Liver (tissue), 9 donors: ENCODE data around the gene UNC13B. TPM values are rescaled to one million over a fixed set of nuclear protein-coding genes. Genes with fewer than 3 reads are reported as not detected.

ENCODE experiments used
- DNase-seq: peaks from one replicate; pipeline ENCODE4 v3.0.0-alpha.2; 2017; ENCODE audit warnings: low spot score
- H3K27ac ChIP-seq, 2 donors: one replicate each; pipeline ENCODE4 v1.7.0; 2013; ENCODE audit warnings: inconsistent platforms in 2 of 2, low read length in 2 of 2, control low read depth in 1 of 2, low read depth in 1 of 2, mild to moderate bottlenecking in 1 of 2
- H3K27me3 ChIP-seq, 4 donors: one replicate each; pipeline versions ENCODE4 v1.6.1 to v1.7.0; 2013; ENCODE audit warnings: low read length in 3 of 4, inconsistent platforms in 1 of 4, mild to moderate bottlenecking in 1 of 4, moderate library complexity in 1 of 4; ENCODE audit not compliant: control insufficient read depth in 4 of 4, insufficient read depth in 4 of 4
- H3K36me3 ChIP-seq, 4 donors: one replicate each; pipeline versions ENCODE4 v1.6.1 to v1.7.0; 2013; ENCODE audit warnings: low read length in 3 of 4, mild to moderate bottlenecking in 3 of 4, low read depth in 1 of 4, moderate library complexity in 1 of 4; ENCODE audit not compliant: control insufficient read depth in 4 of 4, insufficient read depth in 3 of 4
- H3K4me1 ChIP-seq, 4 donors: one replicate each; pipeline versions ENCODE4 v1.6.1 to v1.7.0; 2013; ENCODE audit warnings: low read length in 3 of 4, mild to moderate bottlenecking in 3 of 4, moderate library complexity in 1 of 4; ENCODE audit not compliant: control insufficient read depth in 4 of 4, insufficient read depth in 4 of 4
- H3K4me3 ChIP-seq, 3 donors: one replicate each; pipeline versions ENCODE4 v1.6.1 to v1.7.0; 2013; ENCODE audit warnings: low read length in 3 of 3, control low read depth in 1 of 3, low read depth in 1 of 3, mild to moderate bottlenecking in 1 of 3
- H3K9ac ChIP-seq, 2 donors: one replicate each; pipeline ENCODE4 v1.7.0; 2013; ENCODE audit warnings: low read length in 2 of 2, mild to moderate bottlenecking in 2 of 2, moderate library complexity in 2 of 2, control low read depth in 1 of 2, low read depth in 1 of 2
- H3K9me3 ChIP-seq, 4 donors: one replicate each; pipeline versions ENCODE4 v1.6.1 to v1.7.0; 2013; ENCODE audit warnings: low read length in 3 of 4; ENCODE audit not compliant: control insufficient read depth in 4 of 4
- EGR1 ChIP-seq, 2 donors: IDR thresholded peaks; 2 replicates each; pipeline ENCODE4 v1.6.1; 2016 to 2018; ENCODE audit warnings: antibody characterized with exemption in 2 of 2, low read depth in 2 of 2
- FOXA1 ChIP-seq: IDR thresholded peaks from 2 replicates; pipeline ENCODE4 v1.6.1; 2016; ENCODE audit warnings: antibody characterized with exemption
- FOXA2 ChIP-seq: IDR thresholded peaks from 2 replicates; pipeline ENCODE4 v1.6.1; 2016; ENCODE audit warnings: antibody characterized with exemption
- GABPA ChIP-seq, 2 donors: IDR thresholded peaks in 1 of 2; conservative IDR thresholded peaks in 1 of 2; 2 replicates each; pipeline ENCODE4 v1.6.1; 2016; ENCODE audit warnings: antibody characterized with exemption in 2 of 2, mild to moderate bottlenecking in 1 of 2, moderate library complexity in 1 of 2
- HNF4A ChIP-seq, 2 donors: conservative IDR thresholded peaks; 2 replicates each; pipeline ENCODE4 v1.6.1; 2016; ENCODE audit warnings: antibody characterized with exemption in 2 of 2, mild to moderate bottlenecking in 2 of 2
- HNF4G ChIP-seq: IDR thresholded peaks from 2 replicates; pipeline ENCODE4 v1.6.1; 2016; ENCODE audit warnings: antibody characterized with exemption
- JUND ChIP-seq, 2 donors: IDR thresholded peaks; 2 replicates each; pipeline ENCODE4 v1.6.1; 2016; ENCODE audit warnings: antibody characterized with exemption in 2 of 2
- MAX ChIP-seq: IDR thresholded peaks from 2 replicates; pipeline ENCODE4 v1.6.1; 2016; ENCODE audit warnings: antibody characterized with exemption
- NR2F2 ChIP-seq: IDR thresholded peaks from 2 replicates; pipeline ENCODE4 v1.6.1; 2016; ENCODE audit warnings: antibody characterized with exemption
- RAD21 ChIP-seq, 2 donors: IDR thresholded peaks; 2 replicates each; pipeline ENCODE4 v1.6.1; 2016; ENCODE audit warnings: antibody characterized with exemption in 2 of 2, mild to moderate bottlenecking in 2 of 2
- REST ChIP-seq: IDR thresholded peaks from 2 replicates; pipeline ENCODE4 v1.6.1; 2016; ENCODE audit warnings: antibody characterized with exemption, mild to moderate bottlenecking
- SP1 ChIP-seq: IDR thresholded peaks from 2 replicates; pipeline ENCODE4 v1.6.1; 2018; ENCODE audit warnings: antibody characterized with exemption, mild to moderate bottlenecking
- TAF1 ChIP-seq: conservative IDR thresholded peaks from 2 replicates; pipeline ENCODE4 v1.6.1; 2016; ENCODE audit warnings: antibody characterized with exemption, mild to moderate bottlenecking
- WGBS: extraction: QIAGEN DNeasy Blood & Tissue Kit; methylation state at CpG from one replicate; pipeline ENCODE4 v1.1.7; 2013; 5-methylcytosine and 5-hydroxymethylcytosine counted together
- polyA plus RNA-seq, 2 donors: library from polyadenylated mRNA; stranded (reverse) in 1 of 2; unstranded in 1 of 2; fragments of 200-250 nt in 1 of 2; fragments of >200 nt in 1 of 2; fragmentation: Nextera tagmentation in 1 of 2; extraction: Ambion mirVana in 1 of 2; gene quantifications; one replicate each; pipeline versions ENCODE4 v1.2.1 to v1.2.3, GENCODE V29; 2013 to 2015
- total RNA-seq, 2 donors: library from RNA; depleted of rRNA; stranded (reverse); fragments of >200 nt; gene quantifications; one replicate each; pipeline ENCODE4 v1.2.3, GENCODE V29; 2014
- TF ChIP-seq, protein P1 (sequence below): fragments of 150-350 bp; IDR thresholded peaks from 2 replicates; pipeline ENCODE4 v1.5.1; 2017; ENCODE audit warnings: improper control_type of control experiment, low read depth, low read length; ENCODE audit not compliant: missing input control
- donor health status: healthy.
- donor health status: healthy.
- donor health status: healthy.
- donor health status: healthy.
- donor health status: healthy.

The UNC13B gene
- total and polyA plus RNA-seq, 4 donors, result 5.5 to 25.7 (median 11.9) TPM

- TF ChIP-seq GABPA (IDR thresholded peaks at IDR 0.05 in 1 of 2, conservative IDR thresholded peaks at IDR 0.05 in 1 of 2) (no peak), RAD21 (IDR thresholded peaks at IDR 0.05) (no peak), EGR1 (IDR thresholded peaks at IDR 0.05; ENCODE audit: low read depth in 2 of 2) (no peak), FOXA1 (no peak), FOXA2 (no peak), REST (no peak), TAF1 (no peak), NR2F2 (no peak), JUND (IDR thresholded peaks at IDR 0.05) (no peak), MAX (no peak)
- TF ChIP-seq, protein P1, sequence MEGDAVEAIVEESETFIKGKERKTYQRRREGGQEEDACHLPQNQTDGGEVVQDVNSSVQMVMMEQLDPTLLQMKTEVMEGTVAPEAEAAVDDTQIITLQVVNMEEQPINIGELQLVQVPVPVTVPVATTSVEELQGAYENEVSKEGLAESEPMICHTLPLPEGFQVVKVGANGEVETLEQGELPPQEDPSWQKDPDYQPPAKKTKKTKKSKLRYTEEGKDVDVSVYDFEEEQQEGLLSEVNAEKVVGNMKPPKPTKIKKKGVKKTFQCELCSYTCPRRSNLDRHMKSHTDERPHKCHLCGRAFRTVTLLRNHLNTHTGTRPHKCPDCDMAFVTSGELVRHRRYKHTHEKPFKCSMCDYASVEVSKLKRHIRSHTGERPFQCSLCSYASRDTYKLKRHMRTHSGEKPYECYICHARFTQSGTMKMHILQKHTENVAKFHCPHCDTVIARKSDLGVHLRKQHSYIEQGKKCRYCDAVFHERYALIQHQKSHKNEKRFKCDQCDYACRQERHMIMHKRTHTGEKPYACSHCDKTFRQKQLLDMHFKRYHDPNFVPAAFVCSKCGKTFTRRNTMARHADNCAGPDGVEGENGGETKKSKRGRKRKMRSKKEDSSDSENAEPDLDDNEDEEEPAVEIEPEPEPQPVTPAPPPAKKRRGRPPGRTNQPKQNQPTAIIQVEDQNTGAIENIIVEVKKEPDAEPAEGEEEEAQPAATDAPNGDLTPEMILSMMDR, result no peak
- Histone ChIP-seq H3K4me1 (peaks cover 0 to 4% (median 0%) of the 10 kb centered on the region in 4 donors), H3K9me3 (no peaks in the 10 kb centered on the region), H3K9ac (no peak overlapping the region), H3K27ac (no peak overlapping the region), H3K36me3 (no peaks in the 10 kb centered on the region), H3K4me3 (no peak overlapping the region), H3K27me3 (no peaks in the 10 kb centered on the region)
- 89% methylated on average over 1 of the region's 1 CpG for WGBS
- no peak for DNase-seq
Observed at GRCh38 chr9:35285731-35286130, 123.9 kb downstream of the UNC13B start.

GRCh38 chr9:35286381-35286780 lies 124.6 kb downstream of the UNC13B start:
- no peak overlapping the region for H3K9ac ChIP-seq
- H3K36me3 ChIP-seq, result no peaks in the 10 kb centered on the region
- H3K9me3 ChIP-seq, result no peaks in the 10 kb centered on the region
- TF ChIP-seq, protein P1, result no peak
- TF ChIP-seq FOXA2, result no peak
- TF ChIP-seq SP1, result no peak
- TF ChIP-seq HNF4G, result no peak
- TF ChIP-seq HNF4A (conservative IDR thresholded peaks at IDR 0.05), result no peak
- no peak for TF ChIP-seq JUND (IDR thresholded peaks at IDR 0.05)
- TF ChIP-seq NR2F2, result no peak
- no peak for TF ChIP-seq RAD21 (IDR thresholded peaks at IDR 0.05)
- no peak for TF ChIP-seq MAX
- H3K4me3 ChIP-seq, result no peak overlapping the region
- WGBS, result 93% methylated on average over 1 of the region's 1 CpG
- no peak overlapping the region for H3K27ac ChIP-seq
- no peak for DNase-seq
- H3K4me1 ChIP-seq, result peaks cover 0 to 4% (median 0%) of the 10 kb centered on the region in 4 donors
- no peaks in the 10 kb centered on the region for H3K27me3 ChIP-seq
